Smooth muscle cell (in vitro differentiated cells): ENCODE data around the gene NPVF. TPM values are rescaled to one million over a fixed set of nuclear protein-coding genes. Genes with fewer than 3 reads are reported as not detected.

Source experiments
- DNase-seq: peaks from one replicate; lab custom pipeline; 2025; ENCODE audit not compliant: unreplicated experiment; lab: John Stamatoyannopoulos, UW
- H2AFZ ChIP-seq: fragments of 200-600 bp; sonication (generic); 2 replicates; pipeline ENCODE4 v1.6.0; 2016; ENCODE audit warnings: antibody characterized with exemption, low read depth, mild to moderate bottlenecking
- H3F3A ChIP-seq: fragments of 200-600 bp; sonication (generic); 2 replicates; pipeline ENCODE4 v1.6.0; 2017; ENCODE audit warnings: antibody characterized with exemption, low read depth
- H3K27ac ChIP-seq: fragments of 200-600 bp; sonication (generic); 2 replicates; pipeline ENCODE4 v1.5.1; 2016; ENCODE audit warnings: low read depth, mild to moderate bottlenecking
- H3K27me3 ChIP-seq: fragments of 200-600 bp; sonication (generic); 2 replicates; pipeline ENCODE4 v1.6.1; 2016; ENCODE audit warnings: low read depth, mild to moderate bottlenecking
- H3K36me3 ChIP-seq: fragments of 200-600 bp; sonication (generic); 2 replicates; pipeline ENCODE4 v1.5.1; 2016; ENCODE audit warnings: low read depth
- H3K4me1 ChIP-seq: fragments of 200-600 bp; sonication (generic); 2 replicates; pipeline ENCODE4 v1.5.1; 2016; ENCODE audit warnings: low read depth
- H3K4me2 ChIP-seq: fragments of 200-600 bp; sonication (generic); 2 replicates; pipeline ENCODE4 v1.6.0; 2016; ENCODE audit warnings: mild to moderate bottlenecking
- H3K4me3 ChIP-seq: fragments of 200-600 bp; sonication (generic); 2 replicates; pipeline ENCODE4 v1.5.1; 2016; ENCODE audit warnings: mild to moderate bottlenecking
- H3K79me2 ChIP-seq: fragments of 200-600 bp; sonication (generic); 2 replicates; pipeline ENCODE4 v1.6.0; 2016; ENCODE audit warnings: low read depth, mild to moderate bottlenecking
- H3K9ac ChIP-seq: fragments of 200-600 bp; sonication (generic); 2 replicates; pipeline ENCODE4 v1.6.0; 2016; ENCODE audit warnings: low read depth
- H3K9me3 ChIP-seq: fragments of 200-600 bp; sonication (generic); replicated peaks from 2 replicates; pipeline ENCODE4 v1.5.1; 2016; ENCODE audit warnings: low read depth
- H4K20me1 ChIP-seq: fragments of 200-600 bp; sonication (generic); 2 replicates; pipeline ENCODE4 v1.6.0; 2016; ENCODE audit warnings: low read depth
- CTCF ChIP-seq: fragments of 200-600 bp; sonication (generic); IDR thresholded peaks from 2 replicates; pipeline ENCODE4 v1.5.1; 2017; ENCODE audit warnings: borderline replicate concordance, mild to moderate bottlenecking, antibody characterized with exemption; ENCODE audit not compliant: insufficient read depth, poor library complexity, severe bottlenecking
- WGBS: methylation state at CpG from one replicate; pipeline ENCODE4 v1.1.7; 2016; ENCODE audit warnings: low lambda C conversion rate; 5-methylcytosine and 5-hydroxymethylcytosine counted together
- polyA plus RNA-seq: library from polyadenylated mRNA; unstranded; fragments of >200 nt; fragmentation: Nextera tagmentation; extraction: Ambion mirVana; gene quantifications from 2 replicates; pipeline ENCODE4 v1.2.1, GENCODE V29; 2016
- total RNA-seq: library from RNA; depleted of rRNA; stranded (reverse); fragments of >200 nt; gene quantifications from 2 replicates; pipeline ENCODE4 v1.2.3, GENCODE V29; 2014

The NPVF gene
- not detected in 2 replicates for total RNA-seq
- polyA plus RNA-seq, result not detected in 2 replicates

GRCh38 chr7:25228386-25228785 lies at the start of gene NPVF:
Gene NPVF, minus strand, starts transcription at chr7:25228486. Its CDS starts 47 bp downstream, at chr7:25228439.
- DNase-seq, result no peak
- no peaks in the 10 kb centered on the region for H3K36me3 ChIP-seq
- no peaks in the 10 kb centered on the region for H4K20me1 ChIP-seq
- no peak within 1 kb of the TSS for H2AFZ ChIP-seq
- no peak within 1 kb of the TSS for H3K4me2 ChIP-seq
- H3K4me1 ChIP-seq, result no peaks in the 10 kb centered on the region
- H3K27ac ChIP-seq, result no peak within 1 kb of the TSS
- H3F3A ChIP-seq, result no peaks in the 10 kb centered on the region
- no peak for TF ChIP-seq CTCF
- no peaks in the 10 kb centered on the region for H3K9me3 ChIP-seq
- H3K4me3 ChIP-seq, result no peak within 1 kb of the TSS
- peaks cover 18% of the 10 kb centered on the region for H3K27me3 ChIP-seq
- H3K9ac ChIP-seq, result no peak within 1 kb of the TSS
- H3K79me2 ChIP-seq, result no peaks in the 10 kb centered on the region
- 78% methylated on average over 1 of the region's 1 CpG for WGBS

- DNase-seq, result no peak
- H3K4me3 ChIP-seq, result no peak overlapping the region
- H3K36me3 ChIP-seq, result no peaks in the 10 kb centered on the region
- H2AFZ ChIP-seq, result no peak overlapping the region
- no peaks in the 10 kb centered on the region for H3F3A ChIP-seq
- H3K27ac ChIP-seq, result no peak overlapping the region
- no peak overlapping the region for H3K4me2 ChIP-seq
- no peak for TF ChIP-seq CTCF
- peaks cover 10% of the 10 kb centered on the region for H3K27me3 ChIP-seq
- no peaks in the 10 kb centered on the region for H3K4me1 ChIP-seq
- H4K20me1 ChIP-seq, result no peaks in the 10 kb centered on the region
- H3K79me2 ChIP-seq, result no peaks in the 10 kb centered on the region
- 93% methylated on average over 3 of the region's 3 CpGs for WGBS
- no peak overlapping the region for H3K9ac ChIP-seq
- H3K9me3 ChIP-seq, result no peaks in the 10 kb centered on the region
These were observed 44.0 kb upstream of the NPVF start for GRCh38 chr7:25272265-25272664.

- Histone ChIP-seq H3K36me3 (no peaks in the 10 kb centered on the region), H3K4me1 (peaks cover 20% of the 10 kb centered on the region), H3K79me2 (no peaks in the 10 kb centered on the region), H3F3A (no peaks in the 10 kb centered on the region), H3K27ac (no peak overlapping the region), H4K20me1 (no peaks in the 10 kb centered on the region), H3K9me3 (no peaks in the 10 kb centered on the region), H3K9ac (no peak overlapping the region), H3K4me3 (no peak overlapping the region), H3K27me3 (peaks cover 28% of the 10 kb centered on the region), H2AFZ (no peak overlapping the region), H3K4me2 (no peak overlapping the region)
- 91% methylated on average over 5 of the region's 5 CpGs for WGBS
- DNase-seq, result no peak
- no peak for TF ChIP-seq CTCF
These were observed 35.1 kb upstream of the NPVF start for GRCh38 chr7:25263337-25263736.

- H3K9me3 ChIP-seq, result no peaks in the 10 kb centered on the region
- DNase-seq, result no peak
- WGBS, result 71% methylated on average over 4 of the region's 4 CpGs
- no peaks in the 10 kb centered on the region for H3K79me2 ChIP-seq
- H4K20me1 ChIP-seq, result no peaks in the 10 kb centered on the region
- H3K27ac ChIP-seq, result no peak overlapping the region
- peaks cover 20% of the 10 kb centered on the region for H3K4me1 ChIP-seq
- H3K4me2 ChIP-seq, result no peak overlapping the region
- no peaks in the 10 kb centered on the region for H3K36me3 ChIP-seq
- H3F3A ChIP-seq, result no peaks in the 10 kb centered on the region
- H3K9ac ChIP-seq, result no peak overlapping the region
- H3K27me3 ChIP-seq, result peaks cover 21% of the 10 kb centered on the region
- no peak for TF ChIP-seq CTCF
- H2AFZ ChIP-seq, result no peak overlapping the region
- no peak overlapping the region for H3K4me3 ChIP-seq
These were observed 34.3 kb upstream of the NPVF start for GRCh38 chr7:25262586-25262985.
